Fibroblast of lung (primary cell): ENCODE results near the gene EFNA2.

ENCODE experiments used
- CTCF ChIP-seq, 2 donors: IDR thresholded peaks in 1 of 2; conservative IDR thresholded peaks in 1 of 2; 1 replicate in 1 of 2; 2 replicates in 1 of 2; pipeline ENCODE4 v1.5.1; 2011 to 2012; ENCODE audit warnings: low read length in 2 of 2, control low read depth in 1 of 2, inconsistent platforms in 1 of 2, low read depth in 1 of 2, mild to moderate bottlenecking in 1 of 2
- EZH2 ChIP-seq: IDR thresholded peaks from 2 replicates; pipeline ENCODE4 v1.5.1; 2012; ENCODE audit warnings: low read length, control low read depth, mild to moderate bottlenecking; ENCODE audit errors: missing control alignments

- TF ChIP-seq EZH2 = no peak
- TF ChIP-seq CTCF (conservative IDR thresholded peaks at IDR 0.05 in 1 of 2, IDR thresholded peaks at IDR 0.05 in 1 of 2; ENCODE audit: low read depth in 1 of 2, low read length in 2 of 2) = no peak
These were observed 26.3 kb upstream of the EFNA2 start for GRCh38 chr19:1259206-1259875.
